ENCODE results near the gene ADGRA1.

Gene ADGRA1

GRCh38 chr10:133040198-133040597 is 47.5 kb upstream of the ADGRA1 start:
- no peak for TF ChIP-seq EP300 (IDR thresholded peaks at IDR 0.05; ENCODE audit: borderline replicate concordance)
- 0 out of 2 replicates have a peak, but pooled peaks have one; percentile 4 for TF ChIP-seq RAD21 (IDR thresholded peaks at IDR 0.05; ENCODE audit: low read depth)
- TF ChIP-seq TEAD4 (IDR thresholded peaks at IDR 0.05), result no peak
- TF ChIP-seq ZBTB7A (IDR thresholded peaks at IDR 0.05; ENCODE audit: low read depth), result no peak

- no peak for TF ChIP-seq TAF1 (IDR thresholded peaks at IDR 0.05; ENCODE audit: low read depth)
Measured at GRCh38 chr10:133041101-133041500, 46.6 kb upstream of the ADGRA1 start.

GRCh38 chr10:133042061-133042460 is 45.7 kb upstream of the ADGRA1 start:
- TF ChIP-seq ZBTB7A (IDR thresholded peaks at IDR 0.05; ENCODE audit: low read depth) (no peak), TCF12 (IDR thresholded peaks at IDR 0.05; ENCODE audit: low read depth) (no peak), EP300 (IDR thresholded peaks at IDR 0.05; ENCODE audit: borderline replicate concordance) (no peak), TEAD4 (IDR thresholded peaks at IDR 0.05) (no peak), USF1 (IDR thresholded peaks at IDR 0.05) (no peak), FOXM1 (IDR thresholded peaks at IDR 0.05; ENCODE audit: borderline replicate concordance, low read depth) (no peak), MAX (IDR thresholded peaks at IDR 0.05) (no peak), REST (IDR thresholded peaks at IDR 0.05; ENCODE audit: low read depth) (no peak), NFIC (IDR thresholded peaks at IDR 0.05) (no peak), CREB1 (IDR thresholded peaks at IDR 0.05; ENCODE audit: low read depth) (no peak), YY1 (IDR thresholded peaks at IDR 0.05; ENCODE audit: low read depth) (no peak), TAF1 (IDR thresholded peaks at IDR 0.05; ENCODE audit: low read depth) (no peak)

- TF ChIP-seq REST (IDR thresholded peaks at IDR 0.05; ENCODE audit: low read depth), result no peak
- TF ChIP-seq MAX (IDR thresholded peaks at IDR 0.05), result no peak
- no peak for TF ChIP-seq TCF12 (IDR thresholded peaks at IDR 0.05; ENCODE audit: low read depth)
- no peak for TF ChIP-seq TAF1 (IDR thresholded peaks at IDR 0.05; ENCODE audit: low read depth)
- TF ChIP-seq TEAD4 (IDR thresholded peaks at IDR 0.05), result no peak
- TF ChIP-seq USF1 (IDR thresholded peaks at IDR 0.05), result no peak
- TF ChIP-seq ZBTB7A (IDR thresholded peaks at IDR 0.05; ENCODE audit: low read depth), result no peak
- TF ChIP-seq RAD21 (IDR thresholded peaks at IDR 0.05; ENCODE audit: low read depth), result no peak
Measured at GRCh38 chr10:133042816-133043215, 44.9 kb upstream of the ADGRA1 start.

GRCh38 chr10:133043541-133044225 is 44.0 kb upstream of the ADGRA1 start:
- TF ChIP-seq NFIC (IDR thresholded peaks at IDR 0.05) (no peak), MAX (IDR thresholded peaks at IDR 0.05) (no peak), FOXM1 (IDR thresholded peaks at IDR 0.05; ENCODE audit: borderline replicate concordance, low read depth) (no peak), REST (IDR thresholded peaks at IDR 0.05; ENCODE audit: low read depth) (peak; percentile 56; the same call in 1 of the 2 replicates), TAF1 (IDR thresholded peaks at IDR 0.05; ENCODE audit: low read depth) (no peak), EP300 (IDR thresholded peaks at IDR 0.05; ENCODE audit: borderline replicate concordance) (no peak), RAD21 (IDR thresholded peaks at IDR 0.05; ENCODE audit: low read depth) (no peak)
